Measurements from ENCODE around the gene NT5DC4.

The NT5DC4 gene

GRCh38 chr2:112784199-112785189 lies 63.7 kb downstream of the NT5DC4 start, which contains the start of gene IL1A:
IL1A (minus strand) TSS chr2:112784493; CDS start chr2:112783770, 723 bp downstream.
- DNase-seq (ENCODE audit: low read depth in 2 of 2): no peak

- DNase-seq (ENCODE audit: low read depth in 2 of 2): no peak
Observed at GRCh38 chr2:112787294-112787693, 66.5 kb downstream of the NT5DC4 start.

GRCh38 chr2:112787729-112788393 lies 67.0 kb downstream of the NT5DC4 start:
- no peak for DNase-seq (ENCODE audit: low read depth in 2 of 2)

GRCh38 chr2:112788653-112789052 lies 67.8 kb downstream of the NT5DC4 start:
- no peak for DNase-seq (ENCODE audit: low read depth in 2 of 2)
